ENCODE results near the gene ZNF683.

- TF ChIP-seq POLR2A (IDR thresholded peaks at IDR 0.05) (no peak), CTCF (IDR thresholded peaks at IDR 0.05) (no peak)
Measured at GRCh38 chr1:26413031-26413430, 40.5 kb upstream of the ZNF683 start.

Measured in right lobe of liver (tissue), 4 donors.